Keratinocyte (primary cell): ENCODE measurements around the gene TTYH2. TPM values are rescaled to one million over a fixed set of nuclear protein-coding genes. Genes with fewer than 3 reads are reported as not detected.
"Not testable (repeated sequence)": the region's sequence is repeated elsewhere in the genome, so short reads cannot be mapped to it uniquely, and the experiment has no call there.

Source experiments
- DNase-seq: peaks from one replicate; pipeline ENCODE4 v3.0.0-alpha.2; 2011; ENCODE audit warnings: low read depth, missing footprints, low spot score
- FAIRE-seq: peaks from 2 replicates; lab custom pipeline; 2011; peaks lifted over from hg19 to GRCh38; lab: Jason Lieb, UNC
- H2AFZ ChIP-seq: 2 replicates; pipeline ENCODE4 v1.6.0; 2012; ENCODE audit warnings: low read length, control low read depth, inconsistent platforms; ENCODE audit not compliant: control insufficient read depth
- H3K27ac ChIP-seq: 2 replicates; pipeline ENCODE4 v1.5.1; 2011; ENCODE audit warnings: low read length; ENCODE audit not compliant: control insufficient read depth, insufficient read depth
- H3K27me3 ChIP-seq: 3 replicates; pipeline ENCODE4 v1.6.0; 2011; ENCODE audit warnings: low read length; ENCODE audit not compliant: control insufficient read depth, insufficient read depth; ENCODE audit errors: extremely low read depth
- H3K36me3 ChIP-seq, 2 experiments: 2 replicates in 1 of 2; 3 replicates in 1 of 2; pipeline ENCODE4 v1.5.1; 2011; ENCODE audit warnings: low read length in 2 of 2, mild to moderate bottlenecking in 1 of 2; ENCODE audit not compliant: control insufficient read depth in 2 of 2, insufficient read depth in 2 of 2; ENCODE audit errors: extremely low read depth in 1 of 2
- H3K4me1 ChIP-seq: 3 replicates; pipeline ENCODE4 v1.5.1; 2011; ENCODE audit warnings: low read length; ENCODE audit not compliant: control insufficient read depth, insufficient read depth; ENCODE audit errors: extremely low read depth
- H3K4me2 ChIP-seq: 3 replicates; pipeline ENCODE4 v1.6.0; 2011; ENCODE audit warnings: low read depth, low read length; ENCODE audit not compliant: control insufficient read depth, insufficient read depth; ENCODE audit errors: extremely low read depth
- H3K4me3 ChIP-seq, 3 experiments: fragments of 200-600 bp in 1 of 3; sonication (generic) in 1 of 3; 2 replicates in 2 of 3; 3 replicates in 1 of 3; pipeline ENCODE4 v1.5.1; 2011 to 2016; ENCODE audit warnings: low read length in 3 of 3, mild to moderate bottlenecking in 3 of 3, control low read depth in 2 of 3, inconsistent platforms in 1 of 3, low read depth in 1 of 3, mixed read lengths in 1 of 3, mixed run types in 1 of 3, moderate library complexity in 1 of 3; ENCODE audit not compliant: control insufficient read depth in 2 of 3, insufficient read depth in 2 of 3; ENCODE audit errors: extremely low read depth in 1 of 3
- H3K79me2 ChIP-seq: 2 replicates; pipeline ENCODE4 v1.6.0; 2012; ENCODE audit warnings: low read length; ENCODE audit not compliant: control insufficient read depth, insufficient read depth
- H3K9ac ChIP-seq: 3 replicates; pipeline ENCODE4 v1.6.0; 2011; ENCODE audit warnings: low read length; ENCODE audit not compliant: control insufficient read depth, insufficient read depth; ENCODE audit errors: extremely low read depth
- H3K9me1 ChIP-seq: 3 replicates; pipeline ENCODE4 v1.6.0; 2011; ENCODE audit warnings: low read length; ENCODE audit not compliant: control insufficient read depth, insufficient read depth; ENCODE audit errors: extremely low read depth
- H3K9me3 ChIP-seq: 2 replicates; pipeline ENCODE4 v1.5.1; 2012; ENCODE audit warnings: low read depth, low read length; ENCODE audit not compliant: control insufficient read depth
- H4K20me1 ChIP-seq: 3 replicates; pipeline ENCODE4 v1.6.0; 2011; ENCODE audit warnings: low read length; ENCODE audit not compliant: control insufficient read depth, insufficient read depth; ENCODE audit errors: extremely low read depth
- EZH2 ChIP-seq: IDR thresholded peaks from one replicate; pipeline ENCODE4 v1.6.1; 2012; ENCODE audit warnings: inconsistent platforms, mild to moderate bottlenecking, low read length, moderate library complexity
- dilution Hi-C: fragments of 300-500 bp; cut with MboI; formaldehyde crosslinking; loops from one replicate; pipeline ENCODE4 v1.7.0; 2020; ENCODE audit warnings: low sequenced_read_pairs; ENCODE audit not compliant: extremely low pct_ligation_motif_present
- polyA plus RNA-seq, 5 experiments: library from polyadenylated mRNA; depleted of rRNA in 3 of 5; stranded (reverse) in 3 of 5; stranded (forward) in 1 of 5; unstranded in 1 of 5; fragments of >200 nt; gene quantifications; 1 replicate in 1 of 5; 2 replicates in 3 of 5; 3 replicates in 1 of 5; pipeline versions ENCODE4 v1.2.1 to v1.2.3, GENCODE V29; 2011 to 2012; ENCODE audit warnings: missing spikeins in 2 of 5, low read depth in 1 of 5, low replicate concordance in 1 of 5
- TF ChIP-seq, protein P1 (sequence below), 3 experiments: IDR thresholded peaks in 1 of 3; conservative IDR thresholded peaks in 1 of 3; optimal IDR thresholded peaks in 1 of 3; 2 replicates in 2 of 3; 3 replicates in 1 of 3; pipeline versions ENCODE3 to v1.5.1; 2011; ENCODE audit warnings: low read length in 3 of 3, mild to moderate bottlenecking in 3 of 3, moderate library complexity in 2 of 3, control low read depth in 1 of 3, inconsistent platforms in 1 of 3; ENCODE audit not compliant: insufficient read depth in 2 of 3; ENCODE audit errors: extremely low read depth in 1 of 3

The TTYH2 gene
- polyA plus RNA-seq, 1 donor (not counting 4 experiments of a cell fraction or from before 2014, with no cell fraction given), result 3.7 TPM

DNA sequence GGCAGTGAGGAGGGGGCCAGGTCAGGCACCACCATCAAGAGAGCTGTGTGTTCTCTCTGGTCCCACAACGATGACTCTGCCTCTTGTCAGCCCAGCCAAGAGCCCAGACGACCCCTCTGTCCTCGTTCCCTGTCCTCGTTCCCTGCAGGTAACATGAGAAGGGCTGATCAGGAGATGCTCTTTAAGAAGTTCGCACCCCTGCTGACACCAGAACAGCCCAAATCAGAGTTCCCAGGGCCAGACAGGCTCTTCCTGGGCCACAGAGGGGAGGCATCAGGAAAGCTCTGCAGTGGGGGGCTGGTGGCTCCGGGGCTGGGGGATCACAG is 47.1 kb downstream of the TTYH2 start:
- H3K9me1 ChIP-seq, result no peaks in the 10 kb centered on the region
- dilution Hi-C loops, result no loop called here
- H3K79me2 ChIP-seq, result no peaks in the 10 kb centered on the region
- FAIRE-seq (no peak), DNase-seq (no peak)
- no peak overlapping the region for H3K4me2 ChIP-seq
- TF ChIP-seq, protein P1, sequence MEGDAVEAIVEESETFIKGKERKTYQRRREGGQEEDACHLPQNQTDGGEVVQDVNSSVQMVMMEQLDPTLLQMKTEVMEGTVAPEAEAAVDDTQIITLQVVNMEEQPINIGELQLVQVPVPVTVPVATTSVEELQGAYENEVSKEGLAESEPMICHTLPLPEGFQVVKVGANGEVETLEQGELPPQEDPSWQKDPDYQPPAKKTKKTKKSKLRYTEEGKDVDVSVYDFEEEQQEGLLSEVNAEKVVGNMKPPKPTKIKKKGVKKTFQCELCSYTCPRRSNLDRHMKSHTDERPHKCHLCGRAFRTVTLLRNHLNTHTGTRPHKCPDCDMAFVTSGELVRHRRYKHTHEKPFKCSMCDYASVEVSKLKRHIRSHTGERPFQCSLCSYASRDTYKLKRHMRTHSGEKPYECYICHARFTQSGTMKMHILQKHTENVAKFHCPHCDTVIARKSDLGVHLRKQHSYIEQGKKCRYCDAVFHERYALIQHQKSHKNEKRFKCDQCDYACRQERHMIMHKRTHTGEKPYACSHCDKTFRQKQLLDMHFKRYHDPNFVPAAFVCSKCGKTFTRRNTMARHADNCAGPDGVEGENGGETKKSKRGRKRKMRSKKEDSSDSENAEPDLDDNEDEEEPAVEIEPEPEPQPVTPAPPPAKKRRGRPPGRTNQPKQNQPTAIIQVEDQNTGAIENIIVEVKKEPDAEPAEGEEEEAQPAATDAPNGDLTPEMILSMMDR (optimal IDR thresholded peaks at IDR 0.05 in 1 of 3, IDR thresholded peaks at IDR 0.05 in 1 of 3, conservative IDR thresholded peaks at IDR 0.05 in 1 of 3; ENCODE audit: extremely low read depth in 1 of 3, insufficient read depth in 2 of 3, low read length in 3 of 3), result no peak
- no peak for TF ChIP-seq EZH2
- H3K27ac ChIP-seq, result no peak overlapping the region
- H4K20me1 ChIP-seq, result no peaks in the 10 kb centered on the region
- H3K9me3 ChIP-seq, result no peaks in the 10 kb centered on the region
- H3K36me3 ChIP-seq, result no peaks in the 10 kb centered on the region
- H3K4me1 ChIP-seq, result no peaks in the 10 kb centered on the region
- no peak overlapping the region for H3K9ac ChIP-seq
- no peak overlapping the region for H2AFZ ChIP-seq
- H3K4me3 ChIP-seq, result no peak overlapping the region
- peaks cover 16% of the 10 kb centered on the region for H3K27me3 ChIP-seq

DNA sequence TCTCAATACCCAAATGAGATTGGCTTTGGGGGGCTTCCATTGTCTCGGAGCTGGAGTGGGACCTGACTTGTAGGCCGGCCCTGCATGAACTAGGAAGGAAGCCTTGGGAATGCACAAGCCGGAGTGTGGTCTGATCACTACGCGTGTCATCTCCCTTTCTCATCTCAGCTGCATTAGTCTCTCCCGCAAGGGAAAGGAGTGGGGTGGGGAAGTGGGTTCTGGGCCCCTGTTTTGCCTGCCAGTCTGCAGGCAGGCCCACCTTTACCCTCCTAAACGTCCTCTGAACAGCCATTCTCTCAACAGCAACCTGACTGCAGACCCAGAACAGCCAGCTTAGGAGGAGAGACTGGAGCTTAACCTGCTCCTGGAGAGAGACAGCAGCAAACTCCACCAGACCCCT is 49.2 kb downstream of the TTYH2 start:
- peaks cover 16% of the 10 kb centered on the region for H3K27me3 ChIP-seq
- no peaks in the 10 kb centered on the region for H3K79me2 ChIP-seq
- no peak overlapping the region for H3K4me2 ChIP-seq
- FAIRE-seq (no peak), DNase-seq (no peak)
- H3K4me1 ChIP-seq, result no peaks in the 10 kb centered on the region
- dilution Hi-C loops, result no loop called here
- TF ChIP-seq, protein P1 (optimal IDR thresholded peaks at IDR 0.05 in 1 of 3, IDR thresholded peaks at IDR 0.05 in 1 of 3, conservative IDR thresholded peaks at IDR 0.05 in 1 of 3; ENCODE audit: extremely low read depth in 1 of 3, insufficient read depth in 2 of 3, low read length in 3 of 3), result no peak
- no peak for TF ChIP-seq EZH2
- H3K36me3 ChIP-seq, result no peaks in the 10 kb centered on the region
- no peak overlapping the region for H3K4me3 ChIP-seq
- H2AFZ ChIP-seq, result no peak overlapping the region
- no peaks in the 10 kb centered on the region for H3K9me1 ChIP-seq
- no peaks in the 10 kb centered on the region for H4K20me1 ChIP-seq
- H3K9ac ChIP-seq, result no peak overlapping the region
- no peak overlapping the region for H3K27ac ChIP-seq
- H3K9me3 ChIP-seq, result no peaks in the 10 kb centered on the region

DNA sequence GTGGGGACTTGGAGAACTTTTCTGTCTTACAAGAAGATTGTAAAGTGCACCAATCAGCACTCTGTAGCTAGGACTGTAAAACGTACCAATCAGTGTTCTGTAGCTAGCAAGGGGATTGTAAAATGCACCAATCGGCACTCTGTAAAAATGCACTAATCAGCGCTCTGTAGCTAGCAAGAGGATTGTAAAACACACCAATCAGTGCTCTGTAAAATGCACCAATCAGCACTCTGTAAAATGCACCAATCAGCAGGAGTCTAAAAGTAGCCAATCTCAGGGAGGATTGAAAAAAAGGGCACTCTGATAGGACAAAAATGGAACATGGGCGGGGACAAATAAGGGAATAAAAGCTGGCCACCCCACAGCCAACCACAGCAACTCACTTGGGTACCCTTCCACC is 53.7 kb downstream of the TTYH2 start:
- dilution Hi-C loops, H4K20me1 ChIP-seq, H3K27me3 ChIP-seq, H2AFZ ChIP-seq, H3K4me2 ChIP-seq, DNase-seq, H3K4me3 ChIP-seq, H3K27ac ChIP-seq, H3K79me2 ChIP-seq, H3K9ac ChIP-seq, H3K36me3 ChIP-seq, H3K9me3 ChIP-seq, FAIRE-seq, H3K9me1 ChIP-seq, H3K4me1 ChIP-seq: not testable (repeated sequence)
